ENCODE data around the gene RHCG.

RHCG gene

GRCh38 chr15:89496155-89497098, at the start of gene RHCG:
Gene RHCG (minus strand): TSS chr15:89496583. CDS start chr15:89496544, 39 bp downstream.
- peak; percentile 36 for DNase-seq

GRCh38 chr15:89543389-89543788, 47.0 kb upstream of the RHCG start:
- DNase-seq: no peak

- no peak for DNase-seq
These were observed 46.0 kb upstream of the RHCG start for GRCh38 chr15:89542369-89542768.

- no peak for DNase-seq
These were observed 42.6 kb upstream of the RHCG start for GRCh38 chr15:89539027-89539426.

GRCh38 chr15:89533861-89534544, 37.6 kb upstream of the RHCG start:
- DNase-seq: no peak

GRCh38 chr15:89531796-89532537, 35.6 kb upstream of the RHCG start:
- no peak for DNase-seq

- DNase-seq: no peak
These were observed 34.6 kb upstream of the RHCG start for GRCh38 chr15:89530976-89531375.

GRCh38 chr15:89528757-89529352, 32.5 kb upstream of the RHCG start:
- DNase-seq: no peak

- DNase-seq: no peak
These were observed 30.4 kb upstream of the RHCG start for GRCh38 chr15:89526601-89527441.

GRCh38 chr15:89526181-89526580, 29.8 kb upstream of the RHCG start:
- DNase-seq: no peak

- DNase-seq: no peak
These were observed 27.8 kb upstream of the RHCG start for GRCh38 chr15:89524184-89524583.

GRCh38 chr15:89523101-89523500, 26.7 kb upstream of the RHCG start:
- no peak for DNase-seq

GRCh38 chr15:89521605-89522004, 25.2 kb upstream of the RHCG start:
- no peak for DNase-seq

- DNase-seq: no peak
These were observed 19.1 kb upstream of the RHCG start for GRCh38 chr15:89515477-89515876.

- no peak for DNase-seq
These were observed 18.4 kb upstream of the RHCG start for GRCh38 chr15:89514596-89515406.

- no peak for DNase-seq
These were observed 17.8 kb upstream of the RHCG start for GRCh38 chr15:89514186-89514585.

GRCh38 chr15:89513284-89513683, 16.9 kb upstream of the RHCG start:
- no peak for DNase-seq

GRCh38 chr15:89512631-89513030, 16.2 kb upstream of the RHCG start:
- DNase-seq: no peak

- DNase-seq: no peak
These were observed 9.8 kb upstream of the RHCG start for GRCh38 chr15:89506026-89506686.

GRCh38 chr15:89504166-89504565, 7.8 kb upstream of the RHCG start:
- DNase-seq: no peak

All from activated CD4-positive, alpha-beta T cell treated with anti-CD3 and anti-CD28 coated beads for 48 hours (primary cell).